Measurements from ENCODE around the gene FPR1.

Gene FPR1, protein sequence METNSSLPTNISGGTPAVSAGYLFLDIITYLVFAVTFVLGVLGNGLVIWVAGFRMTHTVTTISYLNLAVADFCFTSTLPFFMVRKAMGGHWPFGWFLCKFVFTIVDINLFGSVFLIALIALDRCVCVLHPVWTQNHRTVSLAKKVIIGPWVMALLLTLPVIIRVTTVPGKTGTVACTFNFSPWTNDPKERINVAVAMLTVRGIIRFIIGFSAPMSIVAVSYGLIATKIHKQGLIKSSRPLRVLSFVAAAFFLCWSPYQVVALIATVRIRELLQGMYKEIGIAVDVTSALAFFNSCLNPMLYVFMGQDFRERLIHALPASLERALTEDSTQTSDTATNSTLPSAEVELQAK

DNA sequence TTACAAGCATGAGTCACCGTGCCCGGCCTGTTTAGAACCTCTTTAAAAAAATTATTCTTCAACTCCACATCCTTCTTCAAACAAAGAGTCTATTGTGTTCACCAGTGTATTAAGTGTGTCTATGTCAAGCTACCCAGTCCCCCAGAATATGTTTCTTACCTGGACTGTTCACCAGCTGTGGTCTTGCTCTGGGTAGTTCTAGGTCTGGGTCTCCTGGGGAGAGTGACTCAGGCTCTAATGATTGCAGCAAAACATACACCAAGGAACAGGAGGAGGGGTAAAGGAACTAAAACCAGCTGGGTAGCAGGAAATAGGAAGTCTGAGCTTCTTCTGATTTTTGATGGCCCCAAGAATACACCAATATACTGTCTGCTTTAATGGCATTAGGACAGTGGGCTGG is at the start of gene FPR1:
Gene FPR1 (minus strand): TSS at position 224 of the 400 bp plus-strand sequence. CDS start 4,884 bp downstream, outside the sequence.
- DNase-seq: no peak

DNA sequence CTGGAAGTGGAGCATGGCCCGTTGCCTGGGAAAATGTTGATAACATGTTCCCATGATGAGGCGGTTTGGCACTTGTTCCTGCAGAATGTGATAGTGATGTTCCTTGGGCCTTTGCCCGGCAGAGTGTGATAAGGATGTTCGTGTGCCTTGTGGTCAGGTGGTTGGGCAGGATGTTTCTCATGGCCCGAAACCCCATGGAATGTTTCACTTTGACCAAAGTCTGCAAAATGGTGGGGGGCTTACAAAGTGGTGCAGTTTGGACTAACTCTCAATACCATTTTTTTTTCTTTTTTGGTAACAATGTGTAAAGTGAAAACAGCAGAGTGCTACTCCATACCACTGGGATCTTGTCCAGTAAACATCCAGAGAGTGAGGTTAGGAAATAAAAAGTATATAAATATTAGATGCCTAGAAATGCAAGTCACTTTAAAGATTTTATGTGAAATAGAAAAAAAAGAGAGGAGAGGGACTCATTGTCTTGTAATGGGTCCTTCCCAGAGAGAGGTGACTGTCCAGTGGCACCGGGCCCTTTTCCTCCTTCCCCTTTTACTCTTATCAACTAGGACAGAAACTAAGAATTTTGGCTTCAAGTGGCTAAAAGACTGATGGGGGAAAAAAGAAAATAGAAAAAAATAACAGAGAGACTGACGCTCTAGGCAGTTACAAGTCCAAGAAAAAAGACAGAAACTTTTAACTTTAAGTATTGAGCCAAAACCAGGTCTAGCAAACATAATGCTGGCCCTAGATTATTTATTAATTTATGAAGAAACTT is 49.0 kb upstream of the FPR1 start:
- DNase-seq: no peak

DNA sequence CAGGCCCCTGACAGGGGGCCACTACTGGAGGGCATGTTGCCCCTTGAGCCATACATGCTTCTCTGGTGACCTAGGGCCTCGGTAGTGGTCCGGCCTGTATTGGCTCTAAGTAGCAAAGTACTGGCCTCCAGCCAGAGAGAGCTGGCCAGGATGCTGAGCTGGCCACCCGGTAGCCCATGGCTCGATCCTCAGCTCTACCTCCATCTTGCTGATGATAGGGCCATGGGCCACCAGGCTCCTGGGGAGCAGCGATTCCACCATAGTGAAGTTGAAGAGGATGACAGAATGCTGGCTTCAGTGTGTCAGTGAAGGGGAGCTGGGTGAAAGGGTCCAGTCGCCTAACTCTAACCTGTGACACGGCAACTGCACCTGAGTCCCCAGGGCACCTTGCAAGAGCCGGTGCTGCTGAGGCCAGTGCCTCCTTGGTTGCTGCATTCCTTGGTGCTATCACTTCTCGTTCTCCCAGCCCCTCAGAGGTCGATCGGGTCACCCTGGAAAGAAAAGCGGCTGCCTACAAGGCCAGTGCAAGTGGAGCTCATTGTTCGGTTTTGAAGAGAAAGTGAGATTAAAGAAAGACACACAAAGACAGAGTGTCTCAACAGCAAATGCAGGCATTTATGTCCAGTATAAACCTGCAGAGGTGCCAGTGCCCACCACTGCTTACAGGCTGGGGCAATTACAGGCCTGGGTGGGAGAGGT is 48.2 kb upstream of the FPR1 start:
- DNase-seq: no peak

DNA sequence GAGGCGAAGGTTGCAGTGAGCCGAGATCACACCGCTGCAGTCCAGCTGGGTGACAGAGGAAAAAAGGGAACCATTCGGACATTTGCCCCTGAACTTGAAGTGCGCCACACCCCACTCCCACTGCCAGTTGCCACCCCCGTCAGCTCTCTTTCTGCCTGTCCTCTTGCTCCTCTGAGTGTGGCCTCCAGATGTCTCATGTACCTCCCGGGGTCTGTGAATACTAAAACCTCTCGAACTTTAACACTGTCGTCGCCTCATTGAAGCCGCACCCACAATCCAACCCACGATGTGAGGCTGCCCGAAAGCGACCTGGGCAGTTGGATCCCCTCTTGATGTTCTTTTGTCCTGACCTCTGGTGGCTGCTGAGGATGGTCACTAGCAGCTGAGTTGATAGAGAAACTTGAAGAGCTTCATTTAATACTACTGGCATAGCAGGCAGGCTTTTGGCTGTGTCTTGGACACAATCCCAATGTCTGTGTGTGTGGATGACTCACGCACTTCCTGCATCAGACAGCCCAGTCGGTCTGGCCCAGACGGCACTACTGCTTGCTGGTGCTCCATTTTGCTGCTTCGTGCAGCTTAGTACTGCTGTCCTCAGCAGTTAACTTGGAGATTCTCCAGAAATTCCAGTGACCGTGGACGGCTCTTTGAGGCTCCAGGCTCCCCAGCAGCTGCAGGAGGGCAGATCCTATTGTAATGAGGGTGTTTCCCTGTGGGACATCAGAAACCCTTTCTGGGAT is 47.5 kb upstream of the FPR1 start:
- no peak for DNase-seq

DNA sequence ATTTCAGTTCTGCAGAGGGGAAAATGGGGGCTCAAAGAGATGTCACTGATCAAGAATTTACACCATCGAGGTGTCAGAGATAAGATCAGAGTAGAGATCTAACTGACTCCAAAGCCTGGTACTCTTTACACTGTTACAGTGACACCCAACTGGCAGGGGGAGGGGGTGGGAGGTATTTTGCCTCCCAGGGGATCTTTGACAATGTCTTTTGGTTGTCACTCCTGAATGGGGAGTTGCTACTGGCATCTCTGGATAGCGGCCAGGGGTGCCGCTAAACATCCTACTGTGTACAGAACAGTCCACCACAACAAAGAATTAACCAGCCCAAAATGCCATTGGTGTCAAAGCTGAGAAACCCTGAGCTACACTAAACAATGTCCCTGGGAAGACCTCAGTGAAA is 46.4 kb upstream of the FPR1 start:
- DNase-seq: no peak

DNA sequence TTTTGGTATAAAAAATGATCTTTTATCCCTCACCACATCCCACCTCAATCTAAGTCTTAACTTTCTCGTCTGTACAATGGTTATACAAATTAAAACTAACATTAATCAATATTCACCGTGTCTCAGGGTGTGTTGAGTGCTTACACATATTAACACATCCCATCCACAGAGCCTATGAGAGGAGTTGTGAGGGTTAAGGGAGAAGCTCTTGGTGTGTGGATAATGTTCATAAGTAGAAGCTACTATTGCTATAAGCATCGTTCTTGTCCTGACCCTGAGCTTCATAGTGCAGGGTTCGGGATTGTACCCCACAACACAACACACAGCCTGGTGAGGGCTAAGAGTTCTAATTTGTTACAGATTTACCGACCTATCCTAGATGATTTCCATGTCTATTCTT is 45.8 kb upstream of the FPR1 start:
- DNase-seq: no peak

DNA sequence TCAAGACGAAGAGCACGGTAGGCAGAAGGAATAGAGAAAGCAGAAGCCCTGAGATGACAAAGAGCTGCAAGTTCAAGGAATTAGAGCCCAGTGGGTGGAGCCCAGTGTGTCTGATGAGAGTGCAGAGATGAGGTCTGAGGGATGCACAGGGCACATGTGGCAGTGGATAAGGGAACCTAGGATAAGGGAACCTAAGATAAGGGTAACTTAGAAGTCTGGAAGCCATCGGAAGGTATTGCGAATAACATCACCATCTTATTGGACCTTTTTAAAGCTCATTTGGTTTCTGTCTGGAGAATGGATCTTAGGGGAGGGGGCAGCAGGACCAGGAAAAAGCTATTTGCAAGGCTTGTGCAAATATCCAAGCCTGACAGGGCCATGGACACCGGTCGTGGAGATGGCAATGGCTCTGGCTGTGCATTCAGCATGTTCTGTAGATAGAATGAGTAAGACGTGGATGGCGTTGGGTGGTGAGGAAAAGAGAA is 44.6 kb upstream of the FPR1 start:
- DNase-seq: no peak

DNA sequence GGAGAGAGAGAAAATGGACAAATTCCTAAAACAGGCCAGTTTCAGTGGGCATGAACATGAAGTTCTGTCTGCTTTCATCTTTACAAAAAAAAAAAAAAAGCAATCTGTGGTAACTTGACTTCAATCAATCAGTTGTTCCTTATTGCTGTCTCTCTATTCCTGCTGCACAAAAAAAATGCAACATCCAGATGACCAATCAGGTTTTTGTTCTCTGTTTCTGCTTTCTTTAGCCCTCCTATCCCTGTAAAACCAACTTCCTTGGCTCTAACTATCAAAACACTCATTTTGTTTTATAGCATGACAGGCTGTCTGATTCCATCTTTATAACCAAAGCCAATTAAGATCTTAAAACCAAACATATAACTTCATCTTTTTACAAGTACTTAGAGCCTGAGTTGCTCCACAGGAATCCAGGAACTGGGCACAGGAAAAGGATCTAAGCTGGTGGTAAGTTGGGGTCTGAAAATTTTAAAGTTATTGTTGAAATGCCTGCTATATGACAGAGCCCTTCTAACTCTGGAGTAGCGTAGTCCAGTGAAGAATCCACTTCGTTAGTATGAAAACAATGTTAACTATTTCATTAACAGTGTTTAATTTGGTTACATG is 43.3 kb upstream of the FPR1 start, which contains the start of gene FPR3:
Gene FPR3 (plus strand): TSS at position 273 of the 606 bp plus-strand sequence. CDS start 28,592 bp downstream, outside the sequence.
- no peak for DNase-seq

DNA sequence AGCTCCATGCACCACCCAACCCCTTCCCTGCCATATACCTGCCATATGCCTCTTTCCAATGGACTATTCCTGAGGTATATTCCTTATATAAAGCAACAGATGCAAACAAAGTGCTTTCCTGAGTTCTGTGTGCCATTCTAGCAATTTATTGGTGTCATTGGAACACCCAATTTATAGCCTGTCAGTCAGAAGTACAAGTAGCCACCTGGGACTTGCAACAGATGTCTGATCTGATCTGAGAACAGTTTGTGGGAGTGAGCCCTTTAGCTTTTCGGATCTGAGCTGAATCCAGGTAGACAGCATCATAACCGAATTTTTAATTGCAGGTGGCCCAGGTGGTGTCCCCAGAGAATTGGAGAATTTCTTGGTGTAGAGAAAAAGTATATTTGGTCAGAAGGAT is 42.3 kb upstream of the FPR1 start:
- DNase-seq: no peak

DNA sequence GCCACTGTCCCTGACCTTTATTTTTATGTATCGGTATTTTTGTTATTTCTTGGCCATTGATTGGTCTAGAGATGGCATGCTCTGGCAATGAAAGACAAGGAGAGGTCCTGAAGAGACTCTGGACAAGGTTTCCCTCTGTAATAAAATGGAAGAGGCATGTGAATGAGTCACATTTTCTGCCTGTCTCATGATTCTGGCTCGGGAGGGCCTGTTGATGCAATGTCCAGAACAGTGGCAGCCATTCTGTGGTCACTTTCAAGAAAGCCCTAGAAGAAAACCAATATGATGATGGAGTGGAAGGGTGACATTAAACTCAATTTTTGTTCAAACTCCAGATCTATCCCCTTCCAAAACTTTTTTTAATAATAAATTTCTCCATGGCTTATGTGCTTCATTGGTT is 41.3 kb upstream of the FPR1 start:
- no peak for DNase-seq

DNA sequence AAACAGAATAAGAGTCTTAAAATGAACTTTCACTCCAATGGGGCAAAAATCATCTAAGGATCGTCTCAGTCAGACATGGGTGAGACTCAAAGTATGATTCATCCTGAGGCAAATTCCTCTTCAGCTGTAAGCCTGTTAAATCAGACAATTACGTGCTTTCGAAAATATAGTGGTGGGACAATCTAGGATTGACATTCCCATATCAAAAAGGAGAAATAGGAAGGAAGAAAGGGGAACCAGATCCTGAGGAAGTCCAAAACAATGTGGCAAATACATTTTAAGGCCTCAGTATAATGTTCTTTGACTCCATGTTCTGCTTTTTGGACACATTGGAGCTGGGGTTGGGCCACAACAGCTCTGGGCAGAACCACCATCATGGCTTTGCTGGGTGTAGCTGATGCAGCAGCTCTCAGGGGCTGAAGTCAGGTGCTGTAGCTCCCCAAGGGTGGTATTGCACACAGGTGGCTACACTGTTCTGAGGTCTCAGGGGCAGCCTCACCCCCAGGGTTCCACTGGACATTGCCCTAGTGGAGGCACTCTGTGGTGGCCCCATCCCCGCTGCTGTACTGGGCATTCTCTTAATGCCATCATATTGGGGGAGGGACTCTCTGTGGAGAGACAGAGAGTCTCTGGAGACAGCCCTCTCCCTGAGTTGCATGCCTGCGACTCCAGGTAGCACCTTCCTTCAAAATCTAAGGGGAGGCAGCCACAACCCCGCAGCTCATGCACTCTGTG is 37.5 kb upstream of the FPR1 start:
- DNase-seq: no peak

DNA sequence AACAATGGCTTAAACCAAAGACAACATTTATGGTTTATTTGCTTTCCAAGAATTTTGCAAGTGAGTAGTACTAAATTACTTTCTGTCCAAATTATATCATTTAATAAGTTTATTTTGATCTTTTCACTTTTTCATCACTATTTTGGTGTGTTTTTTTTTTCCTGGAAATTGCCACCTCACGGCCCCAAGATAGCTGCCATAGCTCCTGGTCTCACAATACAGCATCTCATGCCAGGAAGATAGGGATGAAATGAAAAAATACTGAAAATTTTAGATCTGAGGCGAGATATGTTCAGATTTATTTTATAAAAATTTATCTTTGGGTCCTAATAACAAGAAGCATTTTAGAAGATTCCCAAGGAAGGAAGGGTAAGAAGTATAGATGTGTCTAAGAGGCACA is 36.4 kb upstream of the FPR1 start:
- no peak for DNase-seq

DNA sequence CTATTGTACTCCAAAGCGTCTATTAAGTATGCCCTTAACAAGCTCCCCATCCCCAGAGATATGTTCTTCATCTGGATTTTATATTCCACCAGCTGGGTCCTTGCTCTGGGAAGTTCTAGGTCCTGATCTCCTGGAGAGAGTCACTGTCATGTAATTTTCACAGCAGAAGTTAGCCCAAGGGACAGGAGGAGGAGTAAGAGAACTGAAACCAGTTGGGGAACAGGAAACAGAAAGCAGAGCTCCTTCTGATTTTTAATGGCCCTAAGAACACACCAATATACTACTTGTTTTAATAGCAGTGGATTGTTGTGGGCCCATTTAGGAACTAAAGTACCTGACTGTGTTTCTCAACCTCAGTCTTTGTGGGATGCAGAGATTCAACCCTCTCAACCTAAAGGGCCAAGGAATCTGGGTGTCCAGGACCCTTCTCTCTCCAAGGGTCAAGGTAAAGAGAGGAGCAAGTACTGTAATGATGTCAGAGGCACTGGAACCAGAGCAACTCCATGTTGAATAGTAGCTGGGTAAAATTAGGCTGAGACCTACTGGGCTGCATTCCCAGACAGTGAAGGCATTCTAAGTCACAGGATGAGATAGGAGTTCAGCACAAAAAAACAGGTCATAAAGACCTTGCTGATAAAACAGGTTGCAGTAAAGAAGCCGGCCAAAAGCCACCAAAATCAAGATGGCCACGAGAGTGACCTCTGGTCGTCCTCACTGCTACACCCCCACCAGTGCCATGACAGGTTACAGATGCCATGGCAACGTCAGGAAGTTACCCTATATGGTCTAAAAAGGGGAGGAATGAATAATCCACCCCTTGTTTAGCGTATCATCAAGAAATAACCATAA is 35.2 kb upstream of the FPR1 start:
- no peak for DNase-seq

DNA sequence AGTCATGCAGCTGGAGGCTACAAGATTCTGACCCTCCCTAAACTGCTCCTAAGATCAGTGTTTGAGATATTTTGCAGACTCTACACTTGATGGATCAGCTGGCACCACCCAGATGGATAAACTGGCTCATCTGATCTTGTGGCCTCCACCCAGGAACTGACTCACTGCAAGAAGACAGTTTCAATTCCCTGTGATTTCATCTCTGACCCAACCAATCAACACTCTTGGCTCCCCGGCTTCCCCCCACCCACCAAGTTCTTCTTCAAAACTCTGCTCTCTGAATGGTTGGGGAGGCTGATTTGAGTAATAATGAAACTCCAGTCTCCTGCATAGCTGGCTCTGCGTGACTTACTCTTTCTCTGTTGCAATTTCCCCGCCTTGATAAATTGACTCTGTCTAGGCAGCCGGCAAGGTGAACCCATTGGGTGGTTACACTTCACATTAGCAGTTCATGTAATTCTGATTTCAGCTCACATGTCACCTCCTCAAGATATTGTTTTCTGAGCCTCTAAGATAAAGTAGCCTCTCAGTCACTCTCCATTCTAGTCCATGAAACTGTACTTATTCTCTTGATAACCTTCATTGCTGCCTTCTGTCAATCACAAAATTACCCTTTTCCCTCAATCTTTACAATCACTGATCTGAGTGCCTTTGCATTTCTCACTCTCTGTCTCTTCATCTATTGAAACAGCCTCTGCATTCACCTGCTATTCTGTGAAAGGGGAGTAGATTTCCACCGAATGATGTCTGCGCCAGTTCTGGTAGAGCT is 33.4 kb upstream of the FPR1 start:
- no peak for DNase-seq

DNA sequence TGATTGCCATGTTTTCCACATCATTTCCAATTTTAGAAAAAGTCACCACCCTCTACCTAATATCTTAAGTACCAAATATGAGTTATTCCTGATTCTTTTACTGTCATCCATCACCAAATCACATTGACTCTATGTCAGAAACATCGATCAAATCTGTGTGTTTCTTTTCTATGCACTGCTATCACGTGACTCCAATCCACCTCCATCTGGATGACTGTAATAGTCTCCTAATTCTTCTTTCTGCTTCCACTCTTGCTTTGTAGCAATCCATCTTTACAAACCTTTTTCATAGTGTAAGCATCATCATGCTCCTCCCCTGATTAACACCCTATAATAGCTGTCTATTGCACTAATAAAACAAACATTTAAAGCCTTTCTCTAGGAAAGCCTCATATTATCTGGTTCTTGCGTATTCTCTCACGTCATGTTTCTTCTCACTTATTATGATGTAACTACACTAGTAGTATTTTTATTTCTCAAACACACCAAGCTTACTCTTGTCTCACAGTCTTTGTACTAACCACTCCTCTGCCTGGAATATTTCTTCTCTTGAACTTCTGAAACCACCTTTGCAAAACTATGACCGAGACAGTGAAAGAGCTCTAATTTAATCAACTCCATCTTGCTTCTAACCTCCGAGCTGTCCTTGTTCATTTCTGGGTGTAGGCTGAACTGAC is 32.6 kb upstream of the FPR1 start:
- DNase-seq: no peak

DNA sequence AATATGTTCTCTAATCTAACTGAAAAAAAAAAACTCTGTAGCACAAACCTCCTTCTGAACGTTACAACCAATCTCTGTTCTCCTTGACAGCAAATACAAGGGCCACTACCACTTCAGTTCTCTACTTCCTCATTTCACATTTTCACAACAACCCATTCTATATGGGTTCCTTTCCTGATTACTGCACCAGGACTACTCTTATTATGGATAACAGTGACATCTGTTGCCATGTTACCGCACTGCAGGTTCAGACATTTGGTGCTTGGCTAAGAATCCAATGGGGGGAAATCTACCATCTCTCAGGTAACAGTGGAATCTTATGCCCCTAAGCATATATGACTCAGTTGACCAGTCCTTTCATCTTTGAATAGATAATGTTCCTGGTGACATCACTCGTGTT is 31.7 kb upstream of the FPR1 start:
- peak; percentile 49 to 58 for DNase-seq

DNA sequence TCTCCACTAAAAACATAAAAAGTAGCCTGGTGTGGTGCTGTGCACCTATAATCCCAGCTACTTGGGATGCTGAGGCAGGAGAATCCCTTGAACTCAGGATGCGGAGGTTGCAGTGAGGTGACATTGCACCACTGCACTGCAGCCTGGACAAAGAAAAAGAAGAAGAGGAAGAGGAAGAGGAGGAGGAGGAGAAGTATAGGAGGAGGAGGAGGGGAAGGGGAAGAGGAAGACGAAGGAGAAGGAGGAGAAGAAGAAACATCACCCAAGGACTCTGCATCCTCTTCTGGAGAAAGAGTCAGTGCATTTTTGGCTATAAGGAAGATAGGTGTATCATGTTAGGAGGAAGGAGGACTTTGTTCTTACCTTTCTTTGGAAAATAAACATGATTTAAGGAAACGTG is 30.3 kb upstream of the FPR1 start:
- no peak for DNase-seq

DNA sequence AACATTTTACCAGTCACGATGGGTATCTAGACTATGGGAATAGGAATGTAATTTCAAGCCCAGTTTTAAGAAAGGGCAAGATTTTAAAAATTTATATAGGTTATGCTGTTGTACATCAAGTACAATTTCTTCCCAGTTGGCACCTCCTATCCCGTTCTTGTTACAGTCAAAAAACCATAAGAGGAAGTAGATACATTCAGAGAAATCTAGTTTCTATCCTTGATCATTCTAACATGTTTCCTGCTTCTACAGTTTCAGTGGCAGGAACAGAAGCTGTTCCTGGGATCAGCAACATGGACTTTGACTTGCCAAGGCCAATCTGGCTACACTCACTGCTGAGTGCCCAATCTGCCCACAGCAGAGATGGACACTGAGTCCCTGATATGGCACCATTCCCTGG is 28.6 kb upstream of the FPR1 start:
- DNase-seq: no peak

DNA sequence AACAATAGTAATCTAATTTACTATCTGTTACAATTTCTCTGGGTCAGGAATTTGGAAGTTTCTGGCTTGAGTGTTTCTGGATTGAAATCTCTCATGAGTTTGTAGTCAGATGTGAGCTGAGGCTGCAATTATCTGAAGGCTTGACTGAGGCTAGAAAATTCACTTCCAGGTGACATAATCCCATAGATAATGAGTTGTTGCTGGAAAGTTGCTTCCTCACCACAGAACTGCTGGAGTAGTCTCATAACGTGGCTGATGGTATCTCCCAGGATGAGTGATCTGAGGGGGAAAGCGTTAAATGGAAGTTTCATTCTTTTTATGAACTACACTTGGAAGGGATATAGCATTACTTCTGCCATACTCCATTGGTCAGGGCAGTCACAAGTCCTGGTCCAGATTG is 28.0 kb upstream of the FPR1 start:
- no peak for DNase-seq
